Gastroesophageal sphincter (tissue), 3 donors: ENCODE measurements around the gene GPRASP2.
A peak's percentile ranks its signal among the peaks of the same experiment; 100 is the strongest.

Experiments
- EP300 ChIP-seq: sonication (generic); formaldehyde crosslinking; IDR thresholded peaks from one replicate; pipeline ENCODE4 v1.6.1; 2017; ENCODE audit warnings: antibody characterized with exemption, mild to moderate bottlenecking
- POLR2A ChIP-seq, 2 donors: fragments of 450-650 bp; IDR thresholded peaks; one replicate each; pipeline ENCODE4 v1.6.1; 2017; ENCODE audit warnings: antibody characterized with exemption in 2 of 2, mild to moderate bottlenecking in 2 of 2, moderate library complexity in 1 of 2
- POLR2AphosphoS5 ChIP-seq: sonication (generic); formaldehyde crosslinking; IDR thresholded peaks from one replicate; pipeline ENCODE4 v1.6.1; 2017; ENCODE audit warnings: antibody characterized with exemption
- TF ChIP-seq, protein P1 (sequence below), 4 experiments: fragments of 200-600 bp in 2 of 4; fragments of 450-650 bp in 2 of 4; sonication (generic) in 1 of 4; IDR thresholded peaks; one replicate each; pipeline ENCODE4 v1.5.1; 2017 to 2019; ENCODE audit warnings: antibody characterized with exemption in 4 of 4, mild to moderate bottlenecking in 2 of 4, moderate library complexity in 2 of 4

DNA sequence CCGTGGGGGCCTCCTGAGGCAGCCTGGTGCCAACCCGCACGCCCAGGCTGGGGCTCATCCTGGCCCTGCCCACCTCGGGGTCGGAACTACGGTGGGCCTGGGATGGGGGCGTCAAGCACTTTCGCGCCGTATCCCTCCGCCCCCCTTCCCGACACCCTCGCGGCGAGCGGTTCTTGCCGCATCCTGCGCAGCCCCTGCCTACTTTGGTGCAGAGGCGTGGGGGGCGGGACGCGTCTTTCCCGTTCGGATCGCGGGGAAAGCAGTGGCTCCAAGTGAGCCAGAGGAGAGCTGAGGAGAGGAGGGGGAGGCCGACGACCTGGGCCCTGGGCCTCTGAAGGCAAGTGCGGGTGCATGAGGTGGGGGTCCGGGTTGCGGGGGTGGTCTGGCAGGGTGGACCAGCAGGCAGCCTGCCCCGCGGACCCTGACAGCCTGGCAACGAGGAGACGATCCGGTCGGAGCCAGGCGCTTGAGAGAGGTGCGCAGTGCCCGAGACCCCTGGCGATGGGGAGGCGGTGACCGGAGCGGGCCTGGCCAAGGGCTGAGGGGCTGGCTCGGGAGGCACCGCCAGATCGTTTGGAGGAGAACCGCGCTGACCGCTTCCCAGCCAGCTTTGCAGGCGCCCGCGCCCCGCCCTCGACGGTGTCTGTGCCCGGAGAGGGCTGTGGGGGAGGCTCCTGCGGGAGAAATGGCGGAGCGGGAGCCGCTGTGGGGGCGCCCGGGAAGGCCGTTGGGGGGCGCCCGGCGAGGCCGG is at the start of gene GPRASP2:
- TF ChIP-seq, protein P1, sequence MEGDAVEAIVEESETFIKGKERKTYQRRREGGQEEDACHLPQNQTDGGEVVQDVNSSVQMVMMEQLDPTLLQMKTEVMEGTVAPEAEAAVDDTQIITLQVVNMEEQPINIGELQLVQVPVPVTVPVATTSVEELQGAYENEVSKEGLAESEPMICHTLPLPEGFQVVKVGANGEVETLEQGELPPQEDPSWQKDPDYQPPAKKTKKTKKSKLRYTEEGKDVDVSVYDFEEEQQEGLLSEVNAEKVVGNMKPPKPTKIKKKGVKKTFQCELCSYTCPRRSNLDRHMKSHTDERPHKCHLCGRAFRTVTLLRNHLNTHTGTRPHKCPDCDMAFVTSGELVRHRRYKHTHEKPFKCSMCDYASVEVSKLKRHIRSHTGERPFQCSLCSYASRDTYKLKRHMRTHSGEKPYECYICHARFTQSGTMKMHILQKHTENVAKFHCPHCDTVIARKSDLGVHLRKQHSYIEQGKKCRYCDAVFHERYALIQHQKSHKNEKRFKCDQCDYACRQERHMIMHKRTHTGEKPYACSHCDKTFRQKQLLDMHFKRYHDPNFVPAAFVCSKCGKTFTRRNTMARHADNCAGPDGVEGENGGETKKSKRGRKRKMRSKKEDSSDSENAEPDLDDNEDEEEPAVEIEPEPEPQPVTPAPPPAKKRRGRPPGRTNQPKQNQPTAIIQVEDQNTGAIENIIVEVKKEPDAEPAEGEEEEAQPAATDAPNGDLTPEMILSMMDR (IDR thresholded peaks at IDR 0.05): no peak
- TF ChIP-seq POLR2A (IDR thresholded peaks at IDR 0.05) (peak; percentile 36 to 40), EP300 (no peak), POLR2AphosphoS5 (peak; percentile 18)
